HT-29 (cell line): ENCODE results near the gene ALDH16A1. TPM values are rescaled to one million over a fixed set of nuclear protein-coding genes. Genes with fewer than 3 reads are reported as not detected.

ENCODE experiments used
- DNase-seq: peaks from one replicate; pipeline ENCODE4 v3.0.0-alpha.2; 2015; ENCODE audit warnings: low spot score
- total RNA-seq: library from RNA; depleted of rRNA; stranded (reverse); fragments of >200 nt; shearing (Covaris generic); gene quantifications from 2 replicates; pipeline ENCODE4 v1.2.3, GENCODE V29; 2014

The ALDH16A1 gene
- total RNA-seq, 1 experiment from 2014 or later, result 224 TPM

DNA sequence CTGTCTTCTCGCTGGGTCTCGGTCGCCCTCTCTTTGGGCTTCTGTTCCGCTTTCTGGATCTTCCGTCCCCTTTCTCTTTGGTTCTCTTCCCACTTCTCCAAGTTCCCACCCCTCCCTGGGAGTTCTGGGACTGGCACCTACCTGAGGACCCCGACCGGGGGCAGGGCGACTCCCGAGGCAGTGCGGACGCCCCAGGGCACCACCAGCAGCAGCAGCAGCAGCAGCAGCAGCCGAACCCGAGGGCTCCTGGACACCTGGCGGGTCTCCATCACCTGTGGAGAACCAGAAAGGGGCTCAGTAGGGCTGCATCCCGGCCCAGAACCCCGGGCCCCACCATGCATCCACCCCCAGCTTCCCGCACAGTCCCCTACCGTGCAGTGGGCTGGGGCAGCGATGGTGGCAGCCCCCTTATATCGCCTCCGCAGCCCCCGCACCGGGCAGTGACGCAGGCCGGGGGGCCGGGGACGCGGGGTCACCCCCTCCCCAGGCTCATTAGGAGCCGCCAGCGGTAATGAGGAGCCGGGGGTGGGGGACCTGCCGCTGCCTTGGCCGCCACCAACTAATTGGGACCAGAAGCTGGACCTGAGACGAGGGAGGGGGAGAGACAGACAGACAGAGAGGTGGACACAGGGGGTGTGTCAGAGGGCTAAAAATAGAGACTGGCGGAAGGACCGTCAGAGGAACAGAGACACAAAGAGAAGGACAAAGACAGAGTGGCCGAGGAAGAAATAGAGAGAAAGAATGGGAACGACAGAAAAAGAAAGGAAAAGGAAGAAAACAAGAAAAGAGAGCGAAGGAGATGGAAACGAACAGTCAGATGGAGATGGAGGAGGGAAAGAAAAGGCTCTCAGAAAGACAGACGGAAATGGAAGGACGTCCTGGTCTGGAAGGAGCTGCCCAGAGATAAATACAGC lies 29.7 kb upstream of the ALDH16A1 start, which contains the start of gene PTH2:
PTH2 (minus strand) TSS at position 371 of the 914 bp plus-strand sequence; CDS start at position 269, 102 bp downstream.
- no peak for DNase-seq

DNA sequence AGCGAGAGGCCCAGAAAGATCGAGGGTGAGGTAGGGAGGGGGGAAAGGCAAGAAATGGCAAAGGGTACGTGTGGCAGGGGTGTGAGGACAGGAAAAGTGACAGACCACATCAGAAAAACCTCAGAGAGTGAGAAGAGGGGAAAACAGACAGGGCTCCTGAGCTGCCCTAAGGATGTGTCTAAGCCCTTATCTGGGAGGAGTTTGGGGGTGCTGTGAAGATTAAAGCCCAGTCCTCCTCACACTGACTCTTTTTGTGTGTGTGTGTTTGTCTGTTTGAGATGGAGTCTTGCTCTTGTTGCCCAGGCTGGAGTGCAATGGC lies 29.1 kb upstream of the ALDH16A1 start:
- no peak for DNase-seq

DNA sequence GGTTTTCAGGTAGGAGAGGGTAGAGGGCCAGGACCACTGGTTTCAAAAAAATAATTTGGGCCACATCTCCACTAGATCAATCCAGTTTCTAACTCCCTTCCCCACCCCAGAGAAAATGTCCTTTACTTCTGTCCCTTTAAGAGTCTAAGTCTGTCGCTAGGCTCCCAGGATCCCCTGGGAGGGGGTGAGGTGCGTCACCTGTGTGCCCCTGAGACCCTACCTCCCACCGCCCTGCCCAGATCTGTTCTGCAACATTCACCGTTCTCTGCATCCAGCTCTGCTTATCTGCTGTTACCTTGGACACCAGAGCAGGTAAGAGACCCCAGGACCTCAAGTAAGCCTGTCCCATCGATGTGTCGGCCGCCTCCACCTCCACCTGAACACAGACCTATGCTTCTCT lies 27.8 kb upstream of the ALDH16A1 start, which contains the start of gene GFY:
GFY (plus strand) TSS at position 211 of the 400 bp plus-strand sequence. CDS start 1,043 bp downstream, outside the sequence.
- DNase-seq, result no peak

DNA sequence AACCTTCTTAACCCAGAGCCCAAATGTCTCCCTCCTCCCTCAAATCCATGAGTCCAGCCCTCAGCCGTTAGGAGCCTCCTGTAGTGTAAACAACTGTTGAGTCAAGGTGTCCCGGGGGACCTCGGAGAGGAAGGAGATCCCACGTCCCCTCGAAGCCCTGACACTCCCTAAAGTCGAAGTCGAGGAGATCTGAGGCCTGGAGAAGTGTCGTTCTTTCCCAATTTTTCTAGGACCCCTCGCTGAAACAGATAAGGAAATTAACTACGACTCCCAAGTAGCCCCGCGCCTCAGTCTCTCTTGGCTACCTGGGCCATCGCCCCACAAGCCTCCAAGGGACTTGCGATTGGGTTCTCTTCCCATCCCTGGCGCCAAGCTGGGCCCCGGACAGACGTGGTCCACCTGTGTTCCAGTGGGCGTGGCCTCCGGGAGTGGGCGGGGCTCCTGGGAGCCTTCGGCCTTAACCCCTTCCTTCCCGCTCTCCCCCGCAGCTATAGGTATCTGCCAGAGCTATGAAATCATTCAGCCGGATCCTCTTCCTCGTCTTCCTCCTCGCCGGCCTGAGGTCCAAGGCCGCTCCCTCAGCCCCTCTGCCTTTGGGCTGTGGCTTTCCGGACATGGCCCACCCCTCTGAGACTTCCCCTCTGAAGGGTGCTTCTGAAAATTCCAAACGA lies 27.0 kb upstream of the ALDH16A1 start:
- peak; percentile 56 for DNase-seq

DNA sequence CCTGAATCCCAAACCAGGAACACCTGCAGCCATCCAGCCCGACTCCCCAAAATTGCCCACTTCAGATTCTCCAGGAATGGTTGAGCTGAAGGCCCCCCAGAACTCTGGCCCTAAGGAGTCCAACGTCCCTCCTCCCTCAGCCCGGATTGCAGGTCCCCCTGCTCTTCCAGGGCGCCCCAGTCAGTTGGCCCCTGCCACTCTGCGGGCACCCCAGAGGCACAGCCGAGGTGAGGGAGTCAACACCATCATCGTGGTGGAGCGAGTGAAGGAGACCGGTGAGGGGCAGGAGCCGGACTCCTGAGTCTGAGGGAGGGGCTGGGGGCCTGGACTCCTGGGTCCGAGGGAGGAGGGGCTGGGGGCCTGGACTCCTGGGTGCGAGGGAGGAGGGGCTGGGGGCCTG lies 25.7 kb upstream of the ALDH16A1 start:
- no peak for DNase-seq

DNA sequence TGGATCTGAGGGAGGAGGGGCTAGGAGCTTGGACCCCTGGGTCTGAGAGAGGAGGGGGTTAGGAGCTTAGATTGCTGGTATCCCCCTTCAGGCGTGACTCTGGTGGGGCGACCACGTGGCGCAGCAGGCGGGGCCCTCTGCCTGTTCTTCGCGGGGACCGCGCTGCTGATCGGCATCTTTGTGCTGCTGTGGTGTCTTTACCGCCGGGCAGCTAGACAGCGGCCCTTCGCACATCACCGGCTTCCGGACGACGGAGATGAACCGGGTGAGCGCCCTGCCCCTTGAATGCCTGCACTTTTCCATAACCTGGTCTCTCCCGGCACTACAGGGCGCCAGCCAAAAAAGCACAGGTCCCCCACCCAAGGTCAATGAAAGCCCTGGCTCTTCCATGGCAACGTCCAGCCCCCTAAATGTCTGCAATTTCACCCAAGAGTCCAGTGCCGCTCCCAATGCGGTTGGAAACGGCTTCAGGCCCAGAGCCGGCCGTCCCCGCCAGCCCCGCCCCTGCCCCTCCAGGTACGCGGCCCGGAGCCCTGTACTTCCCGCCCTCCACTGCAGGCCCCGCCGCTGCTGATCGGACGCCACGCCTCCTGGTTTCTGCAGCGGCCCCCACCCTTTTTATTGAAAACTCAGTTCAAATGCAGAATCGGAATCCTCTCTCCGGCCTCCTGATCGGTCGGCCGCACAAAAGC lies 25.0 kb upstream of the ALDH16A1 start:
- DNase-seq, result no peak

DNA sequence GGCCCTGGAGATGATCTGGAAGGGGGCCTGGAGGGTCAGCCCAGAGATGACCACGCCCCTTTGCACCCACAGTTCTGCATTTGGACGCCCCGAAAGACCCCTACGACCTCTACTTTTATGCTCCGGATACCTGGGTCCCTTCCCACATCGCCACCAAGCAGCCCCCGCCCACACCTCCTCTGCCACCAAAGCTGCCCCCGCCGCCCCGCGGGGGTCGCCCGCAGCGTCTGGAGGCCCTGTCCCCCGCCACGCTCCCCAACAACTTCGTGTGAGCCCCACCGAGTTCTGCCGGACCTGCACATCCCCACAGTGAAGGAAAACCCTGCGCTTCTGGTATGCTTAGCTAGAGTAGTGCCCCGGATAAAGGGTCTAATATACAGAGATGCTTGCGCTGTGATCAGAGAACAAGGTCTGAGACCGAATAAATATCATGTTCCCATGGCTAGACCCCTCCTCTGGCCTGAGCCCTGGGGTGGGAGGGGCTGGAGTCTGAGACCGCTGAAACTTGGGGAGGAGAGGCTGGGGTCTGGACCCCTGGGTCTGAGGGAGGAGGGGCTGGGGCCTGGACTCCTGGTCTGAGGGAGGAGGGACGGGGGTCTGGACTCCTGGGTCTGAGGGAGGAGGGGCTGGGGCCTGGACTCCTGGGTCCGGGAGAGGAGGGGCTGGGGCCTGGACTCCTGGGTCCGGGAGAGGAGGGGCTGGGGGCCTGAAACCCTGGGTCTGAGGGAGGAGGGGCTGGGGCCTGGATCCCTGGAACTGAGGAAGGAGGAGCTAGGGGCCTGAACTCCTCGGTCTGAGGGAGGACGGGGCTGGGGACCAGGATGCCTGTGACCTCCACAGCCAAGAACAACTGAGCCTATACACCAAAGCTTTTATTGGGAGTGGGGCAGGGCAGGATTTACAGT lies 24.2 kb upstream of the ALDH16A1 start:
- no peak for DNase-seq

DNA sequence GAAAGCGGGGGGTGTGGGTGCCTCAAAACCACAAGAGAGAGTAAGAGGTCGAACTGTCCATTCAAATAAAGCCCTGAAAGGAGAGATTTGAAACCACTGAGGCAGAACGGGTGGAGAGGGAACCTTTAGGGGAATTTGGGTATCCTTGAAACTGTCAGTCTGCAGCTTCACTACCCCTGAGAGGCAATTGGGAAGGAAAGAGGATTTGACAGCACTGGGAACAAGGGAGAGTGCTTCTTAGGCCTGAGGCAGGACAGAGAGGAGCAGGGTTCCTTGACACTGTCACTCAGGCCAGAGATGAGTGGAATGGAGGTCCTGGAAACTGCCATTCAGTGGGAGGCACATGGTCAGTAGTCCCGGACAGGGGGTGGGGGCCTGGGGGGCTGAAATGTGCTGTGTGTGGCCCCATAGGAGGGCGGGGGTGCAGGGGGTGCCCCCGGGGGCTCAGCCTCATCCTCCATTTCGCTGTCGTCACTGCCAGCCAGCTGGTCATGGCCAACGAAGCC lies 22.8 kb upstream of the ALDH16A1 start:
- DNase-seq, result no peak

DNA sequence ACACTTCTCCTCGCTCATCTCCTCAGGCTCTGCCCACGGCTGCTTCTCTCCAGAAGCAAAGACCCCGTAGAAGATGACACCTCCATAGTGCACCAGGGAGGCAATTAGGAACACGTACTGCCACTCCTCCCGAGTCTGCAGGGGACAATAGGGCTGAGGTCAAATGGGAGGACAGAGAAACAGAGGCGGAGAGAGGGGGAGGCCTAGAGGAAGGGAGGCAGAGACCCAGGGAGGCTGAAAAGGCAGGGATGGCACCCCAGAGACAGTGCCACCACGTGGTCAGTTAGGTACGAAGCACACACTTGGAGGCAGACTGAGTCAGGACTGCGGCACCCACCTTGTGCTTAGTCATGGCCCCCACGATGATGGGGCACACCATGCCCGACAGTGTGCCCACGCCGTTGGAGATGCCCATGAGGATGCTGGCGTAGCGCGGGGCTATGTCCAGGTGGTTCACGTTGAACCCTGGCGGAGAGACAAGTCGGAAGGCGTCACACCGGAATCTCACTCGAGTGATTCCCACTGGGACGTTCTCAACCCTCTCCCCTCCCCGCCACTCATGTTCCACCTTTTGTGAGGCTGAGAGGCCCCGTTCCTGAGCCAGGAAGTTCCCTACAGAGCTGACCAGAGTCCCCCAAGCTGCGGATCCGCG lies 22.2 kb upstream of the ALDH16A1 start:
- peak; percentile 38 for DNase-seq

DNA sequence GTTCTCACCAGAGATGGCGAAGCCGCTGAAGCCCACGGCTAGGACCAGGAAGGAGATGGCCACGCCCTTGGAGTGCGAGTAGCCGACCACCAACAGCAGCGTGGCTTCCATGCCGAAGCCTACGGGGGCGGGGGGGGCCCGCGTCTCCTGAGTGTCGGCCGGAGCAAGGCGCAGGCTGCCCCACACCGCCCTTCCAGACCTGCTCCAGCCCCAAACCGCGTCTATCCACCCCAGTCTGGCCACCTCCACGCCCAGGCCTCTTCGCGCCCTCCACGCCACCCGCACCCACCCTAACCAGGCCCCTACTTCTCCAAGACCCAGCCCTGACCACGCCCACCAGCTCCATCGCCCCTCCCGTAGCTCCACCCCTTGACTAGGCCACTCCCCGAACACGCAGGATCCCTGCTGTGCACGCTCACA lies 21.7 kb upstream of the ALDH16A1 start:
- no peak for DNase-seq

DNA sequence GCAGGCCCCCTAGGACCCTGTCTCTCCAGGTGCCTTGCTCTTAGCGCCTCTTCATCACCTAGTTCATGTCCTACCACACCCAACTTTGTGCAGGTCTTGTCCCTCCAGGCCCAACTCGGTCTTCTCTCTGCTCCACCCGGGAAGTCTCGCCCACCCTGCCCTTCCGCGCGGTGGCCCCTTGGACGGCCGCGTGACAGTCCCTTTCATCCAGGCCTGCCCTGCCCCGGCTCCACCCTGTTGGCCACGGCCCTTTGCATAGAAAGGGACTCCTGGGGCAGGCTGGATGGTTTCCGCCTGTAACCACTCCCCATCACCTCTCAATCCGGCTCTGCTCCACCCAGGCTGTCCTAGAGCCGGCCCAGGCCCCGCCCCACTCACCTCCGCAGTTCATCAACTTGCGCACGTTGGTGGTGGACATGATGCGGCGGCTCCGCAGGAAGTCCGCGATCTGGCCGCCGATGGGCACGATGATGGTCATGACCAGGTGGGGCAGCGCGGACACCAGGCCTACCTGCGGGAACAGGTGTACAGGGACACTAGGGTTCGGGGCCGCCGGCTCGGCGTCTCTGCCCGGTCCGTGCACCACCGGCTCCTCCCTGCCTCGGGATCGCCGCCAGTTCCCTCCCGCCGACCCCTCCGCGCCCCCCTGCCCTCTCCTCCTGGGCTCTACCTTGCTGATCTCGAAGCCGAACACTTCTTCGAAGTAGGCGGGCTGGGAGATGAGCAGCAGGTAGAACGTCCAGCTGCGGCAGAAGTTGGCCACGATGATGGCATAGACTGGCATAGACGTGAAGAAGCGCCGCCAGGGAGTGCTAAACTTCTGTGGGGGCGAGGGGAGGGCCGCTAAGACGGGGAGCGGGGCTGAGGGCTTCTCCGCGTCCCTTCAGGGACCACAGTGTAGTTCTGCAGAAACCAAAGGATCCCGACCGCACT lies 20.6 kb upstream of the ALDH16A1 start:
- no peak for DNase-seq

DNA sequence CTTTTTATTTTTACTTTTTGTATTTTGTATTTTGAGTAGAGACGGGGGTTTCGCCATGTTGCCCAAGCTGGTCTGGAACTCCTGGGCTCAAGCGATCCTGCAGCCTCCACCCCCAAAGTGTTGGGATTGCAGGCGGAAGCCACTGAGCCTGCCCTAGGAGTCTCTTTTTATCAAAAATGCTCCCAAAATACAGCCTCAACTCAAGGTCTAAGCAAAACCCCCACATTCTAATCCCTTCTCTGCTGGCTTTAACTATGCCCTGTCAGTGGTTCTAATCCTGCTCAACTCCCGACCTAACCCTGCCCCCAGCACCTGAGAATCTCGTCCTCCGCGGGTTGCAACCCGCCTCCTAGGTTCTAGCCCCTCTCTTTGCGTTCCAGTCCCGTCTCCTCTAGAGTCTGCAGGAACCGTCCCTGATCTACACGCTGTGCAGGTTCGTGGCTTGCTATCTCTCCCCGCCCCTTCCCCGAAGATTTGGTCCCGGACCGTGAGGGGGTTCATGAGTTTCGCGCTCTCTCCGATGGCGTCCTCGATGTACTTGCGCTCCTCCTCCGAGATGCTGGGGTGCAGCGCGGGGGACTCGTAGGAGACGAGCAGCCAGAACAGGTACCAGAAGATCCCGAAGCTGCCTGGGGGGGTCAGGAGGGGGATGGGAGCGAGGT lies 19.7 kb upstream of the ALDH16A1 start:
- DNase-seq, result no peak

DNA sequence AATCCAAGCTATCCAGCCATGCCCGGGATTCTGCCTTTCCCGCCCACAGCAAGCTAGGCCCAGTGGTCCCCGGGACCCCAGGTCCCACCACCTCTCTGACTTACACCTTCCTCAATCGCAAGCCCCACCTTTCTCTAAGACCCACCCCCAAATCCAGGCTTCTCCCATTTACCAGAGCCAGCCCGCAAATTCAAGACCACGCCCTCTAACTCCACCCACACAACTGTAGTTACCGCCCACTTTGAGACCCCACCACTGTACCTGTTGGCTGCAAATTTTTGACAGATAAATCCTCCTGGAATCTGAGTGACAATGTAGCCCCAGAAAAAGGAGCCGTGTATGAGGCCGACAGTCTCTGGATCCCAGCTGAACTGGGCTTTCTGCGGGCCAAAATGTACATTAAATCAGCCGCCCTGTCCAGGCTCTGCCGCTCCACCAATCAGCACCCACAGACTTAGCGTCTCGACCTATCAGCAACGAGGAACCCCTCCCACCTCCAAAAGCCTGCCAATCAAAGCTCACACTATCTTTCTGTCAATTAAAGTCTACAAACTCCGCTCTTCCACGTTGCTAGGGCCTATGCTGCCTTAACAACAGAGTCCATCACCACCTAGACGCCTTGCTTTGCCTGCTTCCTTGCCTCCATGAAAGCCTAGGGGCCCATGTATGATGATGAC lies 18.0 kb upstream of the ALDH16A1 start:
- no peak for DNase-seq

DNA sequence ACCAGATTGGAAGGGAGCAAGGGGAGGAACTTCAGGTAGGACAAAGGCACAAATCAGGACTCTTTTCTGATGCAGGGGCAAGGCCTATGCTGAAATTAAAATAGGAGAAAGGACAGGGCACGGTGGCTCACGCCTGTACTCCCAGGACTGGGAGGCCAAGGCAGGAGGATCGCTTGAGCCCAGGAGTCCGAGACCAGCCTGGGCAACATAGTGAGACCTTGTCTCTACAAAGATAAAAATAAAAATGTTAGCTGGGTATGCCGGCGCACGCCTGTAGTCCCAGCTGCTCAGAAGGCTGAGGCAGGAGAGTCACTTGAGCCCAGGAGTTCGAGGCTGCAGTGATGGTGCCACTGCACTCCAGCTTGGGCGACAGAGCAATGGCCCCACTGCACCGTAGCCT lies 17.4 kb upstream of the ALDH16A1 start:
- DNase-seq, result no peak

DNA sequence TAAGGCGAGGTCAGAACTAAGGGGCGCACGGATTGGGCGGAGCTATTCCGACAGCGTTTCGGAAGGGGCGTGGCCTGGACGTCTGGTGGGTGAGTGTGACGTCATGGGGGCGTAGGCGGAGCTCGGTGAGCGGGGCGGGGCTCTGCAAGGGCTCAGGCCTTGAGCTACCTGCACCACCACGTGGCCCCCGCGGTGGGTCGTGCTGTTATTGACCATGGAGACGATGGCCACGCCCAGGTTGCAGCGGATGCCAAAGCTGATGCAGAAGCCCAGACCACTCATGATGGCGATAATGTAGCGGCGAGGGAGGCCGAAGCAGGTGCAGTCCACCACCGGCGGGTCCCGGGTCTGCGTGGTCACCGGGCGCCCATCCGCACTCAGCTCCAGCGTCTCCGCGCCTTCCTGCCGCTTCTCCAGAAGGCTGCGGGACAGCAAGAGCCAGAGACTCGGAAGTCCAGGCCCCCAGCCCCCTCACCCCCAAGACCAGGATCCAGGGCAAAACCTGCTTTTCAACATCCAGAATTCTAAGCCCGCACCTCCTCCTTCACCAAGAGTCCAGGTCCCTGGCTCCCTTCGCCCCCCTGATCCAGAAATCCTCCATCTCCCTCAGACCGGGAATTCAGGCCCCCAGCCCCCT lies 16.5 kb upstream of the ALDH16A1 start:
- no peak for DNase-seq

DNA sequence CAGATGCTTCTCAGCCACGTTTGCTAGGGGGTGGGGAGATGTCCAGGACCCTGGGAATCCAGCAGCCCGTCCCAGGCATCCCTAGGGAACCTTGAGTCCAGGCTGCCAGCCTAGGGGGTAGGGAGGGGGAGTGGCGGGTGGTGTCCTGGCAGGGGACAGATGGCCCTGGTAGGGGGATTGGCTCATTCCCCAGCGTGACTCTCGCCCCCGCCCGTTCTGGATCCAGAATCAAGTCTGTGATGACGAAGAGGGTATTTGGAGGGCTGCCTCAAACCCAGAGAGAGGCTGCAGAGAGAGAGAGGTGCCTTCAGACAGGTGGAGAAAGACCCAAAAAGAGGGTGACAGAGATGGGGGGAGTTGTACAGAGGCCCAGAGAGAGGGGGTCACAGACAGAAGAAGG lies 15.8 kb upstream of the ALDH16A1 start:
- no peak for DNase-seq

DNA sequence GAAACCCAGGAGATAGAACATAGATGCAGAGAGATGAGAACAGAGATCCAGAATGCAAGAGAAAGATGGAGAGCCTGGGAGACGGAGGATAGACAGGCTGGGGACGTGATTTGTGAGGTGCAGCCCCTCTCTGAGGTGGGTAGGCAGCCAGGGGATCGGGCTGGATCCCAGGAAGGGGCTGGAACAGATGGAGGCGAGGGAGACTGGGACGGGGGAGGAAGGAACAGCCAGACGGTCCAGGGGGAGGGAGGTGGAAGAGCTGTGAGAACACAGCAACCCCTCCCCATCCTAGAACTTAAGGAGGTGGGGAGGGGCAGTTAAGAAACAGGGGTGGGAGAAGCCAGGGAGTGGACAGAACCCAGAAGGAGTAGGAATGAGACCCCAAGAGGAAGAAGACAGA lies 14.8 kb upstream of the ALDH16A1 start:
- DNase-seq, result no peak

DNA sequence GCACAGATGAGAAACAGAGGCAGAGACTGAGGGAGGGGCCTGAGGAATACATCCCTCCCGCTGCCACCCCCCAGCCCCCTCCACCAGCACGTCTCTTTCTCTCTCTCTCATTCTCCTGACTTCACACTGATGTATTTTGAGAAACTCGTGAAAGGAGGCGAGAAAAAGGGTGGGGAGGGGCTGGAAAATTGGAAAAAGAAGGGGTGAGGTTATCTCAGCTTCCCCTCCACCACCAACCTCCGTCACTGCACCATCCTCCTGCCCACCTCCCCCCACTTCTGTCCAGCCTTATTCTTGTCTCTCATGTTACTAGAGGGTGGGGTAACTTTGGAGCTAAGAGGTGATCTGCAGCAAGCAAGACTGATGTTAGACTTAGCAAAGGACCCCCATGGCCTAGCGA lies 13.2 kb upstream of the ALDH16A1 start:
- no peak for DNase-seq
